Measurements from ENCODE around the gene VEGFA. TPM values are rescaled to one million over a fixed set of nuclear protein-coding genes. Genes with fewer than 3 reads are reported as not detected.

Gene VEGFA
- polyA plus RNA-seq, 1 donor, result 312 TPM

Other genes with a start within 250 kb of the VEGFA start
- 68.7 TPM for gene XPO5, start 194.2 kb upstream of the VEGFA start, polyA plus RNA-seq (ENCODE audit: insufficient read length)
- gene POLH, start 194.0 kb upstream of the VEGFA start, polyA plus RNA-seq (ENCODE audit: insufficient read length), result 28.5 TPM
- 63.7 TPM for gene GTPBP2, start 140.9 kb upstream of the VEGFA start, polyA plus RNA-seq (ENCODE audit: insufficient read length)
- 25.7 TPM for gene MAD2L1BP, start 134.4 kb upstream of the VEGFA start, polyA plus RNA-seq (ENCODE audit: insufficient read length)
- gene RSPH9, start 125.2 kb upstream of the VEGFA start, polyA plus RNA-seq (ENCODE audit: insufficient read length), result 1.4 TPM
- gene MRPS18A, start 82.4 kb upstream of the VEGFA start, polyA plus RNA-seq (ENCODE audit: insufficient read length), result 40.9 TPM

Measured in left kidney (tissue), 1 donor.